ENCODE measurements around the gene SLC2A6.

- no peak for TF ChIP-seq CHD1 (IDR thresholded peaks at IDR 0.05; ENCODE audit: low read depth, low read length)
- TF ChIP-seq PRDM15 (CRISPR knock-in tag; IDR thresholded peaks at IDR 0.05) = no peak
- no peak for TF ChIP-seq POLR2A (IDR thresholded peaks at IDR 0.05; ENCODE audit: low read depth, low read length)
- TF ChIP-seq REST (IDR thresholded peaks at IDR 0.05; ENCODE audit: low read depth, low read length) = no peak
- TF ChIP-seq CTCF (IDR thresholded peaks at IDR 0.05 in 2 of 3, conservative IDR thresholded peaks at IDR 0.05 in 1 of 3; ENCODE audit: control insufficient read depth in 2 of 3, extremely low read depth in 1 of 3, insufficient read depth in 1 of 3, low read depth in 3 of 3, low read length in 3 of 3) = no peak
- TF ChIP-seq MXI1 (IDR thresholded peaks at IDR 0.05; ENCODE audit: low read depth, low read length) = no peak
- no peak for TF ChIP-seq ZBTB4 (CRISPR knock-in tag; IDR thresholded peaks at IDR 0.05)
These were observed 42.5 kb upstream of the SLC2A6 start for GRCh38 chr9:133521122-133522072.
